ENCODE data around the gene TNNC1.

DNA sequence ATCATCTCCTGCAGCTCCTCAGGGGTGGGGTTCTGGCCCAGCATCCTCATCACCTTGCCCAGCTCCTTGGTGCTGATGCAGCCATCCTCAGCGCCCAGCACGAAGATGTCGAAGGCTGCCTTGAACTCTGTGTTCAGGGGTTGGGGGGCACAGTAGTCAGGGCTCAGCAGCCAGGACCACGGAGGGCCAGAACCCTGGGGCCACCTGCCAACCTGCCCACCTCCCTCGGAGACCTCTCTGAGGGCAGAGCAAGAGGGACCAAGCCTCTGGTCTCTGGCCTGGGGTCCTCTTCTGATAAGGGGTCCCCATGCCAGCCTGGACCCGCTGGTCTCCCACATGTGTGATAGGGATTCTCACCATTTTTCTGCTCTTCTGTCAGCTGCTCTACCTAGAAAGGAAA lies 1.7 kb downstream of the TNNC1 start:
- no peak for TF ChIP-seq POLR2A (IDR thresholded peaks at IDR 0.05)
- TF ChIP-seq, protein P1, sequence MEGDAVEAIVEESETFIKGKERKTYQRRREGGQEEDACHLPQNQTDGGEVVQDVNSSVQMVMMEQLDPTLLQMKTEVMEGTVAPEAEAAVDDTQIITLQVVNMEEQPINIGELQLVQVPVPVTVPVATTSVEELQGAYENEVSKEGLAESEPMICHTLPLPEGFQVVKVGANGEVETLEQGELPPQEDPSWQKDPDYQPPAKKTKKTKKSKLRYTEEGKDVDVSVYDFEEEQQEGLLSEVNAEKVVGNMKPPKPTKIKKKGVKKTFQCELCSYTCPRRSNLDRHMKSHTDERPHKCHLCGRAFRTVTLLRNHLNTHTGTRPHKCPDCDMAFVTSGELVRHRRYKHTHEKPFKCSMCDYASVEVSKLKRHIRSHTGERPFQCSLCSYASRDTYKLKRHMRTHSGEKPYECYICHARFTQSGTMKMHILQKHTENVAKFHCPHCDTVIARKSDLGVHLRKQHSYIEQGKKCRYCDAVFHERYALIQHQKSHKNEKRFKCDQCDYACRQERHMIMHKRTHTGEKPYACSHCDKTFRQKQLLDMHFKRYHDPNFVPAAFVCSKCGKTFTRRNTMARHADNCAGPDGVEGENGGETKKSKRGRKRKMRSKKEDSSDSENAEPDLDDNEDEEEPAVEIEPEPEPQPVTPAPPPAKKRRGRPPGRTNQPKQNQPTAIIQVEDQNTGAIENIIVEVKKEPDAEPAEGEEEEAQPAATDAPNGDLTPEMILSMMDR (IDR thresholded peaks at IDR 0.05 in 4 of 5, conservative IDR thresholded peaks at IDR 0.05 in 1 of 5), result no peak
